DOHH2 (cell line): ENCODE results near the gene OR52K1.

Experiments used
- H3F3A ChIP-seq: fragments of 200-600 bp; sonication (generic), shearing (Covaris generic); 2 replicates; pipeline ENCODE4 v1.6.0; 2016; ENCODE audit warnings: antibody characterized with exemption, mild to moderate bottlenecking; ENCODE audit not compliant: control insufficient read depth, insufficient read depth
- H3K27ac ChIP-seq: fragments of 200-600 bp; sonication (generic); 2 replicates; pipeline ENCODE4 v1.5.1; 2014; ENCODE audit warnings: low read depth, mild to moderate bottlenecking, low read length, moderate library complexity
- H3K27me3 ChIP-seq: fragments of 200-600 bp; sonication (generic); 2 replicates; pipeline ENCODE4 v1.6.1; 2014; ENCODE audit warnings: mild to moderate bottlenecking, low read length, mixed read lengths; ENCODE audit not compliant: control insufficient read depth
- H3K36me3 ChIP-seq: fragments of 200-600 bp; sonication (generic); 2 replicates; pipeline ENCODE4 v1.6.1; 2014; ENCODE audit warnings: mild to moderate bottlenecking, low read length, moderate library complexity, mixed read lengths; ENCODE audit not compliant: control insufficient read depth
- H3K4me1 ChIP-seq: fragments of 200-600 bp; sonication (generic); 2 replicates; pipeline ENCODE4 v1.6.1; 2014; ENCODE audit warnings: mild to moderate bottlenecking, low read length, mixed read lengths; ENCODE audit not compliant: control insufficient read depth
- H3K4me2 ChIP-seq: fragments of 200-600 bp; sonication (generic); 2 replicates; pipeline ENCODE4 v1.6.0; 2014; ENCODE audit warnings: mild to moderate bottlenecking, low read length, moderate library complexity
- H3K4me3 ChIP-seq: fragments of 200-600 bp; sonication (generic); 2 replicates; pipeline ENCODE4 v1.5.1; 2014; ENCODE audit warnings: mild to moderate bottlenecking, low read length, mixed read lengths
- H3K79me2 ChIP-seq: fragments of 200-600 bp; sonication (generic); 2 replicates; pipeline ENCODE4 v1.6.1; 2014; ENCODE audit warnings: mild to moderate bottlenecking, low read length, mixed read lengths; ENCODE audit not compliant: control insufficient read depth
- H3K9me2 ChIP-seq: fragments of 200-600 bp; sonication (generic); replicated peaks from 2 replicates; pipeline ENCODE4 v1.6.1; 2014; ENCODE audit warnings: mild to moderate bottlenecking, low read length, mixed read lengths; ENCODE audit not compliant: control insufficient read depth
- H3K9me3 ChIP-seq: fragments of 200-600 bp; sonication (generic); 2 replicates; pipeline ENCODE4 v1.6.1; 2014; ENCODE audit warnings: antibody characterized with exemption, low read length, mixed read lengths; ENCODE audit not compliant: control insufficient read depth, insufficient read depth
- H4K20me1 ChIP-seq: fragments of 200-600 bp; sonication (generic); 2 replicates; pipeline ENCODE4 v1.6.0; 2014; ENCODE audit warnings: low read depth, mild to moderate bottlenecking, antibody characterized with exemption, low read length, moderate library complexity; ENCODE audit not compliant: control insufficient read depth, insufficient read depth
- CTCF ChIP-seq: fragments of 200-600 bp; sonication (generic); IDR thresholded peaks from one replicate; pipeline ENCODE4 v1.5.1; 2014; ENCODE audit warnings: antibody characterized with exemption, mild to moderate bottlenecking, low read depth, low read length; ENCODE audit not compliant: poor library complexity, severe bottlenecking
- EZH2phosphoT487 ChIP-seq: fragments of 200-600 bp; sonication (generic); IDR thresholded peaks from 2 replicates; pipeline ENCODE4 v1.6.1; 2017; ENCODE audit warnings: borderline replicate concordance, mild to moderate bottlenecking, antibody characterized with exemption, low read length, moderate library complexity, mixed read lengths

The OR52K1 gene

GRCh38 chr11:4443232-4443891 lies 39.1 kb upstream of the OR52K1 start:
- Histone ChIP-seq H3F3A (no peaks in the 10 kb centered on the region), H3K27ac (no peak overlapping the region), H3K9me3 (no peaks in the 10 kb centered on the region), H3K4me2 (no peak overlapping the region), H3K4me1 (no peaks in the 10 kb centered on the region), H4K20me1 (no peaks in the 10 kb centered on the region), H3K4me3 (no peak overlapping the region), H3K27me3 (no peaks in the 10 kb centered on the region), H3K9me2 (no peaks in the 10 kb centered on the region), H3K79me2 (no peaks in the 10 kb centered on the region), H3K36me3 (no peaks in the 10 kb centered on the region)
- TF ChIP-seq EZH2phosphoT487 = no peak
- TF ChIP-seq CTCF = no peak

GRCh38 chr11:4448995-4449394 lies 33.5 kb upstream of the OR52K1 start, which contains the start of gene OR52K2:
Gene OR52K2, plus strand, starts transcription at chr11:4449295. Its CDS starts 45 bp downstream, at chr11:4449340.
- Histone ChIP-seq H3K27ac (no peak within 1 kb of the TSS), H3K36me3 (no peaks in the 10 kb centered on the region), H3K4me1 (no peaks in the 10 kb centered on the region), H3F3A (no peaks in the 10 kb centered on the region), H3K9me3 (no peaks in the 10 kb centered on the region), H3K4me2 (no peak within 1 kb of the TSS), H3K27me3 (no peaks in the 10 kb centered on the region), H4K20me1 (no peaks in the 10 kb centered on the region), H3K4me3 (no peak within 1 kb of the TSS), H3K79me2 (no peaks in the 10 kb centered on the region), H3K9me2 (no peaks in the 10 kb centered on the region)
- no peak for TF ChIP-seq EZH2phosphoT487
- no peak for TF ChIP-seq CTCF

DNA sequence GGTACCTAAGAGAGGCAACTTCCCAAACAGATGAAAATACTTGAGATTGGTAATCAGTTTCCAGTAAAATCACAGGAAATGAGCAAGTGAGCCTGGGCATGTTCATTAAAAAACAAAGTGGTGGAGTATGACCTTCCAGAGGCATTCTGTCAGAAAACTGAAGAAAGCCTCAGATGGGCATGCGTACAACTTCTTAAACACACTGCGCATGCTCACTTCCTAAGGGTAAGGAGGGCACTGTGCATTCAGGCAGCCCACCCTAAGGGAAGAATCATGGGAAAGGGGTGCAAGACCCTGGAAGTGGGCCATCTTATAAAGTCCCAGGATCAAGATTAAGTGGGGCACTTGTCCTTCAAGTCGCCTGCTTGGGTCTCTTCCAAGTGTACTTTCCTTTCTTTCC lies 29.3 kb upstream of the OR52K1 start:
- no peaks in the 10 kb centered on the region for H3K9me3 ChIP-seq
- no peaks in the 10 kb centered on the region for H3K27me3 ChIP-seq
- H3K9me2 ChIP-seq = no peaks in the 10 kb centered on the region
- no peak for TF ChIP-seq CTCF
- TF ChIP-seq EZH2phosphoT487 = no peak
- no peaks in the 10 kb centered on the region for H3F3A ChIP-seq
- no peaks in the 10 kb centered on the region for H3K4me1 ChIP-seq
- H3K4me3 ChIP-seq = no peak overlapping the region
- no peaks in the 10 kb centered on the region for H4K20me1 ChIP-seq
- H3K79me2 ChIP-seq = no peaks in the 10 kb centered on the region
- no peaks in the 10 kb centered on the region for H3K36me3 ChIP-seq
- no peak overlapping the region for H3K4me2 ChIP-seq
- H3K27ac ChIP-seq = no peak overlapping the region

DNA sequence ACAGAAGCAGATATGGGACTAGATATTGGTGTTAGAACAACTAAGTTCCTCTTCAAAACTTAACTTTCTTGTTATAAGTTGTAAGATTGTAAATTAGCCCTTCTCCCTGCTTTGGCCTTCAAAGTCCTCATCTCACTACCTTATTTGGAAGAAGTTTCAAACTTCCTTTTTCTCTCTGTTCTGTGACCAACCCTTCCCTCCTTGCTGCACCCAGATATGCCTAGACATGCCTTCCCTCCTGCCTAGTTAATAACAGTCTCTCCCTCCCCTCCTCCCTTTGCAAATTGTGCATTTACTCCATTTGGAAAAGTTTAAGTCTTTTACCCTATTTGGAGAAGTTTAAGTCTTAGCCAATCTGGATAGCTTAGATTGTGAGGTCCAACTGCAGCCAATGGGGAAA lies 28.4 kb upstream of the OR52K1 start:
- H3K4me1 ChIP-seq = no peaks in the 10 kb centered on the region
- no peaks in the 10 kb centered on the region for H3K9me3 ChIP-seq
- H3K79me2 ChIP-seq = no peaks in the 10 kb centered on the region
- no peak overlapping the region for H3K4me2 ChIP-seq
- no peak overlapping the region for H3K4me3 ChIP-seq
- H3K36me3 ChIP-seq = no peaks in the 10 kb centered on the region
- no peak overlapping the region for H3K27ac ChIP-seq
- no peaks in the 10 kb centered on the region for H3K9me2 ChIP-seq
- no peaks in the 10 kb centered on the region for H4K20me1 ChIP-seq
- H3K27me3 ChIP-seq = no peaks in the 10 kb centered on the region
- no peaks in the 10 kb centered on the region for H3F3A ChIP-seq
- no peak for TF ChIP-seq CTCF
- TF ChIP-seq EZH2phosphoT487 = no peak
